ENCODE measurements around the gene MCF2L.
"Not testable (repeated sequence)": the region's sequence is repeated elsewhere in the genome, so short reads cannot be mapped to it uniquely, and the experiment has no call there.

The MCF2L gene

GRCh38 chr13:113015826-113016525 is 47.0 kb downstream of the MCF2L start:
- no peak for DNase-seq (ENCODE audit: low spot score)

DNA sequence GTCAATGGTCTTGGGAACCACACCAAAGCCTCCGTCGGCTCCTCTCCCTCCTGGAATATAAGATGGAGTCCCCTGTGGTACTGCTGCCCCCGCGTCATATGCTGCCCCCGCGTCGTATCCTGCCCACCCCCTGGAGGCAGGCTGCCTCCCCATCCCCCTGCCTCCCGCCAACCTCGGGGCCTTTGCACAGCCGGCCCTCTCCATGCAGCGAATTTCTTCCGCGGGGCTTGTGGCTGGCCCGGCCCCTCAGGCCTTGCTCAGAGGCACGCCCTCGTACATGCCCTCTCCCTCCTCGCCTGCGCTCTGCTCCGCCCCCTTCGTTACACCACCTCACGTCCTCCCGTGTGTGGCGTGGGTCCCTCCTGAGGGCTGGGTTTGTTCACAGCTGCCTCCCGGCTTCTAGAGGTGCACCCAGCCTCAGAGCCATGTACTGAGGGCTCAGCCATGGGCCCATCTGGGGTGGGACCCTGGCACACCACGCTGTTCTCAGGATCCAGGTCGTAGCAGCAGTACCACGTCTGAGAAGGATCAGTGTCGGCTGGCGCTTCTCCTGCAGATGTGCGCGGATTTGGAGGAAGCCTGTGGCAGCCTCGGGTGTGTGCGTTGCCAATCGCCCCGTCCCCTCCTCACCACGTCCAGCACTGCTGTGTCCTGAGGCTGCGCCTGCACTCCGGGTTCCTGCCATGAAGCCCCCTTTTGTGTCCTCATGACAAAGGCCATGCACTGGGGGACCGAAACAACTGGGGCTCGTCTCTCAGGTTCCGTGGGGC is 47.7 kb downstream of the MCF2L start:
- DNase-seq (ENCODE audit: low spot score) = no peak

DNA sequence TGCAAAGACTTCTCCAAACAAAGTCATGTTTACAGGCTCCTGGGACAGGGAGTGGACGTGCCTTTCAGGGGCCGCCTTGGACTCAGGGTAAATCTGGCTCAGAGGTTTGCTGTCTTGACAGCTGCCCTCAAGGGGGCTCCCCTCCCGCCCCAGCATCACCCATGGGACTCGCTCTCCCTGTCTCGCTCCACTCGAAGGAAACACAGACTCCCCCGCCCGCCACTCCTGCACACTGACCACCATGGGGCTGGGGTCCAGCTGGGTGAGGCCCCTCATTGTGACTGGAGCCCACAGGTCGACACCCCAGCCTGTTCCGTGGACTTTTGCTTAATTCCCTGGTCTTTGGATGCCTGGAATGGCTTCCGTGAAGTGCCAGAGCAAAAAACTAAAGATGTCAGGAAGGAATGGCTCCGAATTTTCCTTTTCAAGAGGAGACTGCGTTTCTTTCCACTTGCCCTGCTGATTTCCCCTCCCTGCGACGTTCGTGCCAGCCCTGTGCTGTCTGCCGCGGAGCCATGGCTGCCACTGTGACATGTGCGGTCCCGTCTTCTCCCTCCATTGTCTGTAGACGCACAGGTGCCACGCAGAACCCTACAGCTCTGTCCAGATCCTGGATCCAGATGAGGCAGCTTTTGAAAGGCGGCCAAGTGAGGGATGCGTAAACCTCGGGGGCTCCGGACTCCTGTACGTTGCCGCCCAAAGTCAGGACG is 48.6 kb downstream of the MCF2L start:
- no peak for DNase-seq (ENCODE audit: low spot score)

GRCh38 chr13:113018676-113019465 is 49.9 kb downstream of the MCF2L start:
- DNase-seq (ENCODE audit: low spot score) = no peak

DNA sequence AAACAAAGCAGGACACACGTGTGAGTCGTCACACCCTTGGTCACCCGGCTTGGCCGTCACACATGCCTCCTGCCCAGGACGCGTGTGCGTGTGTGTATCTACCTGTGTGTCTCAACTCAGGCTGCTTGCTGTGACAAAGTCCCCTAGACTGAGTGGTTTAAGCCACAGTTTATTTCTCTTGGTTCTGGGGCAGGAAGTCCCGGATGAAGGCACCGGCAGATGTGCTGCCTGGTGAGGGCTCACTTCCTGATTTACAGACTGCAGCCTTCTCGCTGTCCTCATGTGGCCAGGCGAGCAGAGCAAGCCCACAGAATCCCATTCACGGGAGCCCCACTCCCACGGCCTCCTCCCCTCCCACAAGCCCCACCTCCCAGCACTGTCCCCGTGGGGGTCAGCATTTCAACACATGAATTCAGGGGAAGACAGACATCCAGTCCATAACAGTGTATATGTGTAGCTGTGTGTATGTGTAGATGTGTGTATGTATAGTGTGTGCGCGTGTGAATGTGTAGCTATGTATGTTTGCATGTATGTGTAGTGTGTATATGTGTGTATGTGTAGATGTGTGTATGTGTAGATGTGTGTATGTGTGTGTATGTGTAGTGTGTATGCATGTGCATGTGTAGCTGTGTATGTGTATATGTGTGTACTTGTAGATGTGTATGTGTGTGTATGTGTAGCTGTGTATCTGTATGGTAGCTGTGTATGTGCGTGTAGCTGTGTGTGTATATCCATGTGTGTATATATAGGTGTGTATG is 51.5 kb downstream of the MCF2L start:
- no peak for DNase-seq (ENCODE audit: low spot score)

DNA sequence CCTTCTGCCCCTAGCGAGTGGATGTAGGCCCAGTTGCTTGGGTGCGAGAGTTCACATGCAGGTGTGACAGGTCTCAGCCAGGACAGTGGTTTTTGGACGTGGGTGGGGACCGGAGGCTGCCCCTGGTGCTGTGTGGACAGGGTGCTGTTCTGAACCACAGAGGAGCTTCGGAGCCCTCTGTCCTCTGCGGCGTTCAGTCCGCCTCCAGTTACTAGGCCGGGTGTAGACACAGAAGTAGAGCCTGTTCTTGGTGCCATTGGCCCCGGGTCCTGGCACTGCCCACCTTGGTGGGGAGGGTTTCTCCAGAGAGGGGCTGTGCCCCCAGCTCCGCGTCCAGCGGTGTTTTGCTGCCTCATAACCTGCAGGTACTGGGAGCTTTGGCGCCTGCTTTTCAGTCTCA is 52.4 kb downstream of the MCF2L start:
- DNase-seq (ENCODE audit: low spot score) = no peak

GRCh38 chr13:113021811-113022210 is 52.8 kb downstream of the MCF2L start:
- DNase-seq (ENCODE audit: low spot score) = no peak

DNA sequence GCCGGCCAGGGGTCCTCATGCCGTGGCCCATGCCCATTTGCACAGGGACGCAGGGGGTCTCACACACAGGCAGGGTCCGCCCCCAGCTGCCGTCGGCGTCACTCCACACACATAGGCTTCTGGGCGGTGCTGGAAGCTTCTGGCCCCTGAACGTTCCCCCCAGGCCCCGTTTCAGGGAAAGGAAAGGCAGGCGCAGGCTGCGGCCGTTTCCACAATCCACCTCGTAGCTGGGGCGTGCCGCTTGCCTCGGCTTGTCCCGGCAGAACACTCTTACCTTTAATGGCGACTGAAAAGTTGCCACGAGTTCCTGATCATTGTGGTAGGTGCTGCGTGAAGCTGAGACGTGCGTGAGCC is 53.4 kb downstream of the MCF2L start:
- DNase-seq (ENCODE audit: low spot score) = no peak

DNA sequence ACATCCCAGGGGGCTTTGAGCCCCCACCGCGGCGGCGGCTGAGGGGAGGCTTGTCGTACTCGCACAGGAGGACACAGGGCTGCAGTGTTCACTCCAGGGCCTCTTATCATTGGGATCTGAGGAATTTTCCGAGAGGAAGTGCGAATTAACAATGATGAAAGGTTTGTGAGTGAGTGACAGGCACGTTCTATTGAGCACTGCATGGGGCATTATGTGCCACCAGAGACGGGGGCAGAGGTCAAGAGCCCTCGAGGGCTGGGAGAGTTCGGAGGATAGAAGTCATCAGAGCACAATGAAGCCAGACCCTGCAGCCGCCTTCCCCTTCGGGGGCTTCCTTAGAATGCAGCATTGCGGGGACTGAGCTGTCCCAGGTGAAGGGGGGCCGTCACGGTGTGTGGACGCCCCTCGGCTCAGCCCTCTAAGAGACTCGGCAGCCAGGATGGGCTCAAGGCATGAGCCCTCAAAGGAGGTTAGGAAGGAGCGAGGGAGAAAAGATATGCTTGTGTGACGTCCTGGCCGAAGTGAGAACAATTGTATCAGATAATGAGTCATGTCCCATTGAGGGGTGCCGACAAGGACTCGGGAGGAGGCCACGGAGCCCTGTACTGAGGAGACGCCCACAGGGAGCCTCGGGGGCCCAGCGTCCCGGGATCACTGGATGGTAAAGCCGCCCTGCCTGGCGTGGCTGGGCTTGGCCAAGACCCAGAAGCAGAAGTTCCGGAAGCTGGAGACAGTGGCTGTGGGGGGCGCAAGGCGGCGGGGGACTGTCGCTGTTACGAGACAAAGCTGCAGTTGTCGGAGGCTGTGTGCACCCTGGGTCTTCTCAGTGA is 53.9 kb downstream of the MCF2L start:
- no peak for DNase-seq (ENCODE audit: low spot score)

DNA sequence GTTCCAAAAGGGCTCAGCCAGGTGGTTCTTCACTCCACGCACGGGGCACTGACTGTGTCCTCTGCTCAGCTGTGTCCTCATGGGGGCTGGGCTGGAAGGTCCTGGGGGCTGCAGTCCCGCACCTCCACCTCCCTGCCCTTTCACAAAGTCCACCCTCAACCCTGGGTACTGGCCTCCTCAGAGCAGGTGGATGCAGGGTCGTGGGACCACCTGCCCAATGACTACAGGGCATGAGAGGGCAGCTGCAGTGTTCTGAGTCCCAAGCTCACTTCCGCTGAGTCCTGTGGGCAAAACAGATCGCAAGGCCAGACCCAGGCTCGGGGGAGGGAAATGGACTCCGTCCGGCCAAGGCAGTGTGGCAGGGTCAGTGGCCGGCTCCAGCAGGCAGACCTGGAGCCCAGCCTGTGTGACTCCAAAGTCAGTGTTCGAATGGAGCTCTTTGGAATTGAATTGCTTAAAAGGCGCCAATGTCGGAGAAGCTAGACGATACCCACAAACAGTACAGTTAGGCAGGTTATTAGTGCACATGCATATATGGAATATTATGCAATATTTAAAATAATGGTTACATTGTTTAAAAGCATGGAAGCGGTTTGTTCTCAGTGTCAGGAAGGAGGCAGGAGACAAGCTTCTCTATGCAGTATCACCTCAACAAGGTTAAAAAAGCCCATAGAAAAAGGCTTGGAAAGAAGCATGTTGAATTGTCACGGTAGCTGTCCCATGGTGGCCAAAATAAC is 54.8 kb downstream of the MCF2L start:
- DNase-seq (ENCODE audit: low spot score) = no peak

DNA sequence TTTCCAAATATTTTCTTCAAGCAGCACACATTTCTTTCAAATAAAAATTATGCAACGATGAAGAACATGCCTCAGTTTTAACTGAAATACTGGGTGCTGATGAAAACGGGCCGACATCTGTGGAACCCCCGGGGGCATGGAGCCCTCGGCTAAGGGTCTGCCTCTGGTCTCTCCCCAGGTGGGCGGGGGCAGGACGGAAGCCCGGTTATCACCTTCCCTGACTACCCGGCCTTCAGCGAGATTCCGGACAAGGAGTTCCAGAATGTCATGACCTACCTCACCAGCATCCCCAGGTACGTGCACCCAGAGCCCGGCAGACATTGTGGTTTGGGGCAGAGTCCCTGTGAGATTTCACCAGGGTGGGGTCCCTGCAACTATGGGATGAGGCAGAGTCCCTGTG is 55.5 kb downstream of the MCF2L start:
- no peak for DNase-seq (ENCODE audit: low spot score)

- DNase-seq (ENCODE audit: low spot score) = no peak
These were observed 57.4 kb downstream of the MCF2L start for GRCh38 chr13:113026391-113026910.

DNA sequence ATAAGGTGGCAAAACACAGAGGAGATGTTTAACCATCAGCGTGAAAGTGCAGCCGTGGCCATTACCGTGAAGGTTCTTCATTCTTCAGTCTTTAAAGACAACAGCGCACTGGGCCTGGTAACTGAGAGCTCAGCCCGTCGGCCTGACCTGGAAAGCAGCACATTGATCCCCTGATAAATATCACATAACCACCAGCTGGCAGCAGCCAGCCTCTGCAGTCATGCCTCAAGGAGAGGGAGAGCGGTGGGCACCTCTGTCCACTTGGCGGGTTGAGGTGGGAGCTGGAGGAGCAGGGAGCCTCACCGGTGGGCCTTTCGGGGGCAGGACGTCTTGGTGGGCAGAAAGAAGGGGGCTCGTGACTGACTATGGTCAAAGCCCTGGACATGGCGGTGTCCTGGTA is 58.1 kb downstream of the MCF2L start:
- DNase-seq (ENCODE audit: low spot score) = no peak

GRCh38 chr13:113027566-113027965 is 58.6 kb downstream of the MCF2L start:
- no peak for DNase-seq (ENCODE audit: low spot score)

- no peak for DNase-seq (ENCODE audit: low spot score)
These were observed 59.5 kb downstream of the MCF2L start for GRCh38 chr13:113028336-113029060.

- no peak for DNase-seq (ENCODE audit: low spot score)
These were observed 60.0 kb downstream of the MCF2L start for GRCh38 chr13:113029061-113029445.

DNA sequence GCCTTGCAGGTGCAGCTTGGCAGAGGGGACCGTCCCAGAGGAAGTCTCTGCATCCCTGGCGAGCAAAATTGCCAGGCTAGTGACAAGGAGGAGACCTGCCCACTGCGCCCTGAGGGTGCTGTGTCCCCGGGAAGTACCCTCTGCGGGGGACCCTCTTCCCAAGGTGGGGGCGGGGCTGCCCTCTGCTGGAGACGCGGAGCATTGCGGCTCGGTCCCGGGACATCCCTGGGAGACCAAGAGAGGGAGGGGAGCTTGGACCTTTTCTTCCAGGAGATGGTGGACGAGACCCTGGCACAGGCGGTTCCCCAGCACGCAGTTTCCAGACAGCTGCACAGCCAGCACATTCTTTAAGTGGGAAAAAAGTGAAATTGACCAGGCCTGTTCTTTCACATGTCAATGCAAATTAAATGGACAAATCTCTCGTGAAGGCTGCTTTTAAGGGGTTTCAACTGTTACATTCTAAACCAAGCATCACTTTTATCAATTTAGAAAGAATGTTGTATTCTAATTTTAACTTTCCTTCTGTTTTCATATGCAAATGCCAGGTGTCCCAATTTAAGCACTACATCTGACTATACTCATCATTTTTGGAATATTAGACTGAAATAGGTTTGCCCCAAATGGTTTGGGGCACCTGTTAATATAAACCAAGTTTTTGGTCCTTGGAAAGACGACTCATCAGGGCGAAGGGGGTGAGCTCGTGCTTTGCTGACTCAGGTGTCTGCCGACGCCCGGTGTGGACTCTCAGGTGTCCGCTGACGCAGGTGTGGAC is 60.7 kb downstream of the MCF2L start:
- peak; percentile 44 for DNase-seq (ENCODE audit: low spot score)

- DNase-seq (ENCODE audit: low spot score) = not testable (repeated sequence)
These were observed 61.2 kb downstream of the MCF2L start for GRCh38 chr13:113030259-113030640.

All from activated CD4-positive, alpha-beta T cell treated with anti-CD3 and anti-CD28 coated beads, Interleukin-2, Interleukin-4, amounts not matched to agents 100 ng/mL and 50 ng/mL, durations not matched to agents 16 hours and 8 hours (primary cell).